ENCODE results near the gene LCT. TPM values are rescaled to one million over a fixed set of nuclear protein-coding genes. Genes with fewer than 3 reads are reported as not detected.
A peak's percentile ranks its signal among the peaks of the same experiment; 100 is the strongest.

The LCT gene
- total RNA-seq, 1 experiment from 2014 or later: 0.04 TPM

- Histone ChIP-seq H3K23ac (ENCODE audit: insufficient read length, low read depth, low read length) (no peak overlapping the region), H2AFZ (ENCODE audit: low read length) (no peak overlapping the region), H4K5ac (ENCODE audit: insufficient read length, low read depth, low read length) (no peak overlapping the region), H2BK5ac (ENCODE audit: insufficient read length, low read length) (no peak overlapping the region), H3K27ac (ENCODE audit: insufficient read length, low read depth, low read length) (no peak overlapping the region), H3K23me2 (ENCODE audit: insufficient read length, low read depth, low read length, poor library complexity, severe bottlenecking) (no peaks in the 10 kb centered on the region), H3K56ac (ENCODE audit: insufficient read length, low read depth, low read length) (no peak overlapping the region), H2BK12ac (ENCODE audit: insufficient read length, low read depth, low read length) (no peak overlapping the region), H2AK5ac (ENCODE audit: insufficient read length, low read length) (no peak overlapping the region), H3K9me3 (ENCODE audit: control insufficient read depth, low read depth, low read length) (no peaks in the 10 kb centered on the region), H3K4ac (ENCODE audit: low read depth, low read length) (no peak overlapping the region), H3T11ph (ENCODE audit: low read length) (no peak overlapping the region), H3K14ac (ENCODE audit: insufficient read depth, low read length) (no peak overlapping the region), H2BK20ac (ENCODE audit: low read depth, low read length, poor library complexity, severe bottlenecking) (no peak overlapping the region), H3K4me1 (ENCODE audit: insufficient read depth, low read length) (no peaks in the 10 kb centered on the region), H2BK120ac (ENCODE audit: low read depth, low read length, poor library complexity, severe bottlenecking) (no peak overlapping the region), H4K91ac (ENCODE audit: insufficient read length, low read depth, low read length) (no peak overlapping the region), H3K4me2 (ENCODE audit: insufficient read depth, insufficient read length, low read length) (no peak overlapping the region), H4K8ac (replicated peaks; ENCODE audit: insufficient read length, low read depth, low read length) (no peak overlapping the region), H3K9ac (ENCODE audit: extremely low read depth, insufficient read length, low read length) (no peak overlapping the region), H4K20me1 (ENCODE audit: control insufficient read depth, insufficient read depth, insufficient read length) (no peaks in the 10 kb centered on the region), H3K79me1 (ENCODE audit: insufficient read depth, low read depth, low read length, poor library complexity, severe bottlenecking) (no peaks in the 10 kb centered on the region), H2BK15ac (ENCODE audit: low read depth, low read length) (no peak overlapping the region), H3K27me3 (ENCODE audit: insufficient read depth, low read length) (no peaks in the 10 kb centered on the region), H3K79me2 (ENCODE audit: insufficient read depth, low read length) (no peaks in the 10 kb centered on the region), H3K18ac (ENCODE audit: insufficient read length, low read depth, low read length) (no peak overlapping the region)
- no peaks in the 10 kb centered on the region; the same call in 1 of the 2 replicates for H3K27me3 Mint-ChIP-seq (ENCODE audit: low read depth)
- H3K4me3 Mint-ChIP-seq: no peak overlapping the region
- WGBS (ENCODE audit: extremely low coverage, insufficient read length, low lambda C conversion rate): no CpG with 5 or more reads among the region's 14 CpGs
- no peak for TF ChIP-seq CTCF (conservative IDR thresholded peaks at IDR 0.05)
- H3K36me3 Mint-ChIP-seq (ENCODE audit: insufficient read depth in 1 of 3, low read depth in 3 of 3): no peaks in the 10 kb centered on the region
- peak overlapping the region in 1 of 3 experiments; percentile 2; a peak in 1 of 7 replicates for H3K27ac Mint-ChIP-seq
- no peaks in the 10 kb centered on the region for H3K9me3 Mint-ChIP-seq
- DNase-seq: no peak
- no peaks in the 10 kb centered on the region for H3K4me1 Mint-ChIP-seq
Measured at GRCh38 chr2:135831180-135831812, 5.7 kb downstream of the LCT start.

All from H9 (cell line).